Measurements from ENCODE around the gene IL3.

DNA sequence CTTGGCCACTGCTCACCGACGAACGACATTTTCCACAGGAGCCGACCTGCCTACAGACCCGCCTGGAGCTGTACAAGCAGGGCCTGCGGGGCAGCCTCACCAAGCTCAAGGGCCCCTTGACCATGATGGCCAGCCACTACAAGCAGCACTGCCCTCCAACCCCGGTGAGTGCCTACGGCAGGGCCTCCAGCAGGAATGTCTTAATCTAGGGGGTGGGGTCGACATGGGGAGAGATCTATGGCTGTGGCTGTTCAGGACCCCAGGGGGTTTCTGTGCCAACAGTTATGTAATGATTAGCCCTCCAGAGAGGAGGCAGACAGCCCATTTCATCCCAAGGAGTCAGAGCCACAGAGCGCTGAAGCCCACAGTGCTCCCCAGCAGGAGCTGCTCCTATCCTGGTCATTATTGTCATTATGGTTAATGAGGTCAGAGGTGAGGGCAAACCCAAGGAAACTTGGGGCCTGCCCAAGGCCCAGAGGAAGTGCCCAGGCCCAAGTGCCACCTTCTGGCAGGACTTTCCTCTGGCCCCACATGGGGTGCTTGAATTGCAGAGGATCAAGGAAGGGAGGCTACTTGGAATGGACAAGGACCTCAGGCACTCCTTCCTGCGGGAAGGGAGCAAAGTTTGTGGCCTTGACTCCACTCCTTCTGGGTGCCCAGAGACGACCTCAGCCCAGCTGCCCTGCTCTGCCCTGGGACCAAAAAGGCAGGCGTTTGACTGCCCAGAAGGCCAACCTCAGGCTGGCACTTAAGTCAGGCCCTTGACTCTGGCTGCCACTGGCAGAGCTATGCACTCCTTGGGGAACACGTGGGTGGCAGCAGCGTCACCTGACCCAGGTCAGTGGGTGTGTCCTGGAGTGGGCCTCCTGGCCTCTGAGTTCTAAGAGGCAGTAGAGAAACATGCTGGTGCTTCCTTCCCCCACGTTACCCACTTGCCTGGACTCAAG is 14.6 kb downstream of the IL3 start:
- TF ChIP-seq EZH2phosphoT487 (IDR thresholded peaks at IDR 0.05; ENCODE audit: insufficient read depth, low read depth) (no peak), EZH2 (IDR thresholded peaks at IDR 0.05; ENCODE audit: insufficient read depth, poor library complexity, severe bottlenecking) (no peak)
